SK-N-SH (cell line): ENCODE results near the gene ZCCHC2. TPM values are rescaled to one million over a fixed set of nuclear protein-coding genes. Genes with fewer than 3 reads are reported as not detected.
A peak's percentile ranks its signal among the peaks of the same experiment; 100 is the strongest.

Source experiments
- CTCF ChIA-PET: fragments of 300-600, 350-600 bp; formaldehyde crosslinking; extraction: SDS; loops from one replicate; lab custom pipeline; 2021; lab: Yijun Ruan, JAX
- POLR2A ChIA-PET: fragments of 350-600 bp; sonication (Branson Sonifier 250); formaldehyde crosslinking; extraction: SDS; loops from one replicate; lab custom pipeline; 2020; ENCODE audit warnings: antibody characterized with exemption, inconsistent platforms; lab: Yijun Ruan, JAX
- DNase-seq: peaks from one replicate; pipeline ENCODE4 v3.0.0; 2012
- H2AFZ ChIP-seq: fragments of 200-600 bp; sonication (generic); 2 replicates; pipeline ENCODE4 v1.8.1; 2016; ENCODE audit warnings: antibody characterized with exemption, mild to moderate bottlenecking, low read depth
- H3F3A ChIP-seq: fragments of 200-600 bp; sonication (generic); replicated peaks from 2 replicates; pipeline ENCODE3; 2016; ENCODE audit warnings: antibody characterized with exemption, mild to moderate bottlenecking; ENCODE audit not compliant: insufficient read depth
- H3K27ac ChIP-seq, 2 experiments: fragments of 200-500 bp in 1 of 2; fragments of 200-600 bp in 1 of 2; sonication (Bioruptor generic) in 1 of 2; sonication (generic), shearing (Covaris generic) in 1 of 2; 2 replicates each; pipeline versions ENCODE4 v1.5.1 to v1.6.1; 2014 to 2016; ENCODE audit warnings: low read depth in 2 of 2, inconsistent platforms in 1 of 2, low read length in 1 of 2, mild to moderate bottlenecking in 1 of 2, mixed read lengths in 1 of 2
- H3K27me3 ChIP-seq: fragments of 200-600 bp; sonication (generic), shearing (Covaris generic); 2 replicates; pipeline ENCODE4 v1.6.1; 2016; ENCODE audit warnings: mixed run types; ENCODE audit not compliant: insufficient read depth
- H3K36me3 ChIP-seq, 2 experiments: fragments of 200-500 bp in 1 of 2; fragments of 200-600 bp in 1 of 2; sonication (Bioruptor generic) in 1 of 2; sonication (generic) in 1 of 2; replicated peaks in 1 of 2; 2 replicates each; pipeline versions ENCODE3 to v1.5.1; 2014 to 2016; ENCODE audit warnings: low read length in 1 of 2, mild to moderate bottlenecking in 1 of 2; ENCODE audit not compliant: insufficient read depth in 2 of 2, control insufficient read depth in 1 of 2
- H3K4me1 ChIP-seq, 2 experiments: fragments of 200-500 bp in 1 of 2; fragments of 200-600 bp in 1 of 2; sonication (Bioruptor generic) in 1 of 2; sonication (generic), shearing (Covaris generic) in 1 of 2; 2 replicates each; pipeline versions ENCODE4 v1.5.1 to v1.6.1; 2014 to 2016; ENCODE audit warnings: low read depth in 1 of 2, low read length in 1 of 2, mixed run types in 1 of 2; ENCODE audit not compliant: insufficient read depth in 2 of 2, control insufficient read depth in 1 of 2
- H3K4me2 ChIP-seq: fragments of 200-600 bp; sonication (generic), shearing (Covaris generic); 2 replicates; pipeline ENCODE4 v1.6.1; 2017; ENCODE audit warnings: mixed run types
- H3K4me3 ChIP-seq, 2 experiments: fragments of 200-500 bp in 1 of 2; fragments of 200-600 bp in 1 of 2; sonication (Bioruptor generic) in 1 of 2; sonication (generic), shearing (Covaris generic) in 1 of 2; 2 replicates each; pipeline versions ENCODE4 v1.5.1 to v1.8.1; 2014 to 2016; ENCODE audit warnings: low read depth in 2 of 2, inconsistent platforms in 1 of 2, low read length in 1 of 2, mild to moderate bottlenecking in 1 of 2, mixed read lengths in 1 of 2, moderate library complexity in 1 of 2
- H3K79me2 ChIP-seq: fragments of 200-600 bp; sonication (generic); 2 replicates; pipeline ENCODE4 v1.8.1; 2017; ENCODE audit warnings: mild to moderate bottlenecking; ENCODE audit not compliant: insufficient read depth
- H3K9ac ChIP-seq: fragments of 200-600 bp; sonication (generic); 2 replicates; pipeline ENCODE4 v1.6.1; 2017; ENCODE audit warnings: mixed run types
- H3K9me2 ChIP-seq: fragments of 200-600 bp; sonication (generic); 2 replicates; pipeline ENCODE4 v1.6.1; 2017; ENCODE audit warnings: mixed run types
- H3K9me3 ChIP-seq: fragments of 200-600 bp; sonication (generic); 2 replicates; pipeline ENCODE4 v1.6.1; 2017; ENCODE audit warnings: mixed run types, mild to moderate bottlenecking, moderate library complexity
- H4K20me1 ChIP-seq: fragments of 200-600 bp; sonication (generic); 2 replicates; pipeline ENCODE4 v1.6.1; 2017; ENCODE audit warnings: mild to moderate bottlenecking, mixed run types; ENCODE audit not compliant: insufficient read depth
- CTCF ChIP-seq: fragments of 200-600 bp; sonication (generic); IDR thresholded peaks from 2 replicates; pipeline ENCODE4 v1.6.1; 2017; ENCODE audit warnings: antibody characterized with exemption, mild to moderate bottlenecking, moderate library complexity
- ELF1 ChIP-seq: IDR thresholded peaks from 2 replicates; pipeline ENCODE4 v1.4.0; 2012
- EP300 ChIP-seq, 2 experiments: IDR thresholded peaks; 2 replicates each; pipeline versions ENCODE4 v1.4.0 to v1.6.1; 2012; ENCODE audit warnings: borderline replicate concordance in 1 of 2, low read depth in 1 of 2, low read length in 1 of 2
- EZH2phosphoT487 ChIP-seq: fragments of 200-600 bp; sonication (generic); IDR thresholded peaks from 2 replicates; pipeline ENCODE4 v1.6.1; 2017; ENCODE audit warnings: low read depth, mixed run types, mild to moderate bottlenecking, antibody characterized with exemption, moderate library complexity, borderline replicate concordance
- FOSL2 ChIP-seq: IDR thresholded peaks from 2 replicates; pipeline ENCODE4 v1.4.0; 2012; ENCODE audit warnings: low read depth, mild to moderate bottlenecking, moderate library complexity, borderline replicate concordance
- GATA2 ChIP-seq: sonication (generic); formaldehyde crosslinking; IDR thresholded peaks from 2 replicates; pipeline ENCODE4 v1.5.0; 2020; ENCODE audit warnings: mild to moderate bottlenecking, missing genetic modification reagents
- MXI1 ChIP-seq: IDR thresholded peaks from 2 replicates; pipeline ENCODE4 v1.6.1; 2012; ENCODE audit warnings: mild to moderate bottlenecking, low read depth, low read length, improper control_type of control experiment
- RAD21 ChIP-seq: IDR thresholded peaks from 2 replicates; pipeline ENCODE4 v1.6.1; 2012; ENCODE audit warnings: mild to moderate bottlenecking, low read length
- RCOR1 ChIP-seq: fragments of 150-350 bp; IDR thresholded peaks from 2 replicates; pipeline ENCODE4 v1.6.1; 2017; ENCODE audit warnings: antibody characterized with exemption, low read length
- SMC3 ChIP-seq: IDR thresholded peaks from 2 replicates; pipeline ENCODE4 v1.6.1; 2012; ENCODE audit warnings: low read depth, low read length, improper control_type of control experiment
- TCF12 ChIP-seq: IDR thresholded peaks from 2 replicates; pipeline ENCODE4 v1.4.0; 2012
- TEAD4 ChIP-seq: IDR thresholded peaks from 2 replicates; pipeline ENCODE4 v1.4.0; 2012; ENCODE audit warnings: mild to moderate bottlenecking, borderline replicate concordance; ENCODE audit not compliant: insufficient read depth
- USF1 ChIP-seq: IDR thresholded peaks from 2 replicates; pipeline ENCODE4 v1.4.0; 2012; ENCODE audit warnings: low read depth, borderline replicate concordance
- USF2 ChIP-seq: fragments of 150-350 bp; IDR thresholded peaks from 2 replicates; pipeline ENCODE4 v1.6.1; 2017; ENCODE audit warnings: antibody characterized with exemption, low read length, low read depth, borderline replicate concordance
- WGBS: methylation state at CpG from one replicate; pipeline ENCODE4 v1.1.6; 2017; ENCODE audit warnings: low lambda C conversion rate; 5-methylcytosine and 5-hydroxymethylcytosine counted together
- polyA plus RNA-seq, 3 experiments: library from polyadenylated mRNA; depleted of rRNA; stranded (reverse); fragments of >200 nt; gene quantifications; 2 replicates each; pipeline ENCODE4 v1.2.3, GENCODE V29; 2012
- TF ChIP-seq, protein P1 (sequence below): IDR thresholded peaks from 2 replicates; pipeline ENCODE4 v1.6.1; 2012; ENCODE audit warnings: mild to moderate bottlenecking, low read depth, low read length, moderate library complexity

Gene ZCCHC2
- polyA plus RNA-seq, 1 of the 3 experiments (the other 2 are of a cell fraction): 7.3 TPM

- Histone ChIP-seq H3K9me2 (no peaks in the 10 kb centered on the region), H2AFZ (no peak overlapping the region), H3K4me1 (peaks cover 3 to 9% of the 10 kb centered on the region in 2 experiments; a peak in 2 of 4 replicates), H4K20me1 (no peaks in the 10 kb centered on the region), H3K79me2 (no peaks in the 10 kb centered on the region), H3K36me3 (no peaks in the 10 kb centered on the region), H3K27me3 (no peaks in the 10 kb centered on the region), H3K9ac (no peak overlapping the region), H3K4me2 (peak overlapping the region; percentile 36; the same call in 1 of the 2 replicates), H3K4me3 (peak overlapping the region in 1 of 2 experiments; percentile 51; a peak in 1 of 4 replicates), H3K27ac (no peak overlapping the region), H3F3A (no peaks in the 10 kb centered on the region), H3K9me3 (no peaks in the 10 kb centered on the region)
- peak; percentile 86 for DNase-seq
- POLR2A ChIA-PET: no interaction called here
- WGBS: 24% methylated on average over 14 of the region's 14 CpGs
- CTCF ChIA-PET: interaction anchor here (0.6 to 6.3 kb wide), 69 partner anchors 8 to 1406 kb away, joined by 3 to 124 read pairs (median 3); partner anchors contain the start of gene PHLPP1
- peak; percentile 95 for TF ChIP-seq CTCF
- no peak for TF ChIP-seq TEAD4
- peak; percentile 87 for TF ChIP-seq RAD21
- TF ChIP-seq, protein P1, sequence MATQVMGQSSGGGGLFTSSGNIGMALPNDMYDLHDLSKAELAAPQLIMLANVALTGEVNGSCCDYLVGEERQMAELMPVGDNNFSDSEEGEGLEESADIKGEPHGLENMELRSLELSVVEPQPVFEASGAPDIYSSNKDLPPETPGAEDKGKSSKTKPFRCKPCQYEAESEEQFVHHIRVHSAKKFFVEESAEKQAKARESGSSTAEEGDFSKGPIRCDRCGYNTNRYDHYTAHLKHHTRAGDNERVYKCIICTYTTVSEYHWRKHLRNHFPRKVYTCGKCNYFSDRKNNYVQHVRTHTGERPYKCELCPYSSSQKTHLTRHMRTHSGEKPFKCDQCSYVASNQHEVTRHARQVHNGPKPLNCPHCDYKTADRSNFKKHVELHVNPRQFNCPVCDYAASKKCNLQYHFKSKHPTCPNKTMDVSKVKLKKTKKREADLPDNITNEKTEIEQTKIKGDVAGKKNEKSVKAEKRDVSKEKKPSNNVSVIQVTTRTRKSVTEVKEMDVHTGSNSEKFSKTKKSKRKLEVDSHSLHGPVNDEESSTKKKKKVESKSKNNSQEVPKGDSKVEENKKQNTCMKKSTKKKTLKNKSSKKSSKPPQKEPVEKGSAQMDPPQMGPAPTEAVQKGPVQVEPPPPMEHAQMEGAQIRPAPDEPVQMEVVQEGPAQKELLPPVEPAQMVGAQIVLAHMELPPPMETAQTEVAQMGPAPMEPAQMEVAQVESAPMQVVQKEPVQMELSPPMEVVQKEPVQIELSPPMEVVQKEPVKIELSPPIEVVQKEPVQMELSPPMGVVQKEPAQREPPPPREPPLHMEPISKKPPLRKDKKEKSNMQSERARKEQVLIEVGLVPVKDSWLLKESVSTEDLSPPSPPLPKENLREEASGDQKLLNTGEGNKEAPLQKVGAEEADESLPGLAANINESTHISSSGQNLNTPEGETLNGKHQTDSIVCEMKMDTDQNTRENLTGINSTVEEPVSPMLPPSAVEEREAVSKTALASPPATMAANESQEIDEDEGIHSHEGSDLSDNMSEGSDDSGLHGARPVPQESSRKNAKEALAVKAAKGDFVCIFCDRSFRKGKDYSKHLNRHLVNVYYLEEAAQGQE: no peak
- TF ChIP-seq RCOR1: no peak
- no peak for TF ChIP-seq EP300 (IDR thresholded peaks at IDR 0.05; ENCODE audit: borderline replicate concordance in 1 of 2, low read depth in 1 of 2, low read length in 1 of 2)
- no peak for TF ChIP-seq TCF12
- TF ChIP-seq USF1: no peak
- TF ChIP-seq MXI1: no peak
- TF ChIP-seq USF2: no peak
- no peak for TF ChIP-seq EZH2phosphoT487
- TF ChIP-seq SMC3: peak; percentile 79
- no peak for TF ChIP-seq GATA2
- no peak for TF ChIP-seq ELF1
- no peak for TF ChIP-seq FOSL2
Measured at GRCh38 chr18:62586151-62586774, 63.4 kb downstream of the ZCCHC2 start.
